Measurements from ENCODE around the gene TTC28. TPM values are rescaled to one million over a fixed set of nuclear protein-coding genes. Genes with fewer than 3 reads are reported as not detected.

The TTC28 gene
- total RNA-seq, 4 donors from 2014 or later = 35.6 to 42.6 (median 36.9) TPM

- no peaks in the 10 kb centered on the region for H3K27me3 ChIP-seq
- H3K27ac ChIP-seq (replicated peaks in 1 of 4) = no peak overlapping the region
- H3K4me3 ChIP-seq = no peak overlapping the region
- TF ChIP-seq CTCF (IDR thresholded peaks at IDR 0.05) (no peak), POLR2AphosphoS5 (IDR thresholded peaks at IDR 0.05) (no peak), EP300 (IDR thresholded peaks at IDR 0.05) (no peak), POLR2A (IDR thresholded peaks at IDR 0.05; ENCODE audit: low read depth) (no peak)
- intact Hi-C loops (cut with DNase I) = no loop called here
- H3K9me3 ChIP-seq = no peaks in the 10 kb centered on the region
- no peaks in the 10 kb centered on the region for H3K36me3 ChIP-seq
- DNase-seq (ENCODE audit: extremely low spot score) = no peak
- H3K4me1 ChIP-seq = peaks cover 4 to 22% (median 14%) of the 10 kb centered on the region in 4 donors
These were observed 448.2 kb downstream of the TTC28 start for GRCh38 chr22:28231441-28231840.

- intact Hi-C loops (cut with DNase I) = no loop called here
- peak overlapping the region in 1 of 4 donors; percentile 35 for H3K27ac ChIP-seq (replicated peaks in 1 of 4)
- H3K27me3 ChIP-seq = no peaks in the 10 kb centered on the region
- 71% methylated on average over 1 of the region's 1 CpG for WGBS
- peaks cover 4 to 22% (median 14%) of the 10 kb centered on the region in 4 donors for H3K4me1 ChIP-seq
- H3K36me3 ChIP-seq = no peaks in the 10 kb centered on the region
- TF ChIP-seq POLR2A (IDR thresholded peaks at IDR 0.05; ENCODE audit: low read depth) (no peak), EP300 (IDR thresholded peaks at IDR 0.05) (no peak), POLR2AphosphoS5 (IDR thresholded peaks at IDR 0.05) (no peak), CTCF (IDR thresholded peaks at IDR 0.05) (no peak)
- no peak overlapping the region for H3K4me3 ChIP-seq
- H3K9me3 ChIP-seq = no peaks in the 10 kb centered on the region
- DNase-seq (ENCODE audit: extremely low spot score) = no peak
These were observed 449.0 kb downstream of the TTC28 start for GRCh38 chr22:28230671-28231070.

GRCh38 chr22:28229566-28230485 lies 449.8 kb downstream of the TTC28 start:
- Histone ChIP-seq H3K9me3 (no peaks in the 10 kb centered on the region), H3K4me1 (peaks cover 4 to 22% (median 14%) of the 10 kb centered on the region in 4 donors), H3K4me3 (no peak overlapping the region), H3K27ac (replicated peaks in 1 of 4) (peak overlapping the region in 1 of 4 donors; percentile 35), H3K27me3 (no peaks in the 10 kb centered on the region), H3K36me3 (no peaks in the 10 kb centered on the region)
- DNase-seq (ENCODE audit: extremely low spot score) = no peak
- no peak for TF ChIP-seq POLR2A (IDR thresholded peaks at IDR 0.05; ENCODE audit: low read depth)
- TF ChIP-seq CTCF (IDR thresholded peaks at IDR 0.05) = no peak
- no peak for TF ChIP-seq POLR2AphosphoS5 (IDR thresholded peaks at IDR 0.05)
- TF ChIP-seq EP300 (IDR thresholded peaks at IDR 0.05) = no peak
- intact Hi-C loops (cut with DNase I) = no loop called here
- 73% methylated on average over 3 of the region's 3 CpGs for WGBS

GRCh38 chr22:28223826-28224225 lies 455.8 kb downstream of the TTC28 start:
- no peak for DNase-seq (ENCODE audit: extremely low spot score)
- H3K4me1 ChIP-seq = peaks cover 0 to 6% (median 2%) of the 10 kb centered on the region in 4 donors
- H3K36me3 ChIP-seq = no peaks in the 10 kb centered on the region
- H3K4me3 ChIP-seq = no peak overlapping the region
- no peaks in the 10 kb centered on the region for H3K9me3 ChIP-seq
- WGBS = 70% methylated on average over 7 of the region's 7 CpGs
- TF ChIP-seq CTCF (IDR thresholded peaks at IDR 0.05) = no peak
- no peak for TF ChIP-seq POLR2A (IDR thresholded peaks at IDR 0.05; ENCODE audit: low read depth)
- no peak for TF ChIP-seq POLR2AphosphoS5 (IDR thresholded peaks at IDR 0.05)
- no peak for TF ChIP-seq EP300 (IDR thresholded peaks at IDR 0.05)
- no peak overlapping the region for H3K27ac ChIP-seq (replicated peaks in 1 of 4)
- intact Hi-C loops (cut with DNase I) = no loop called here
- H3K27me3 ChIP-seq = no peaks in the 10 kb centered on the region

Measured in esophagus muscularis mucosa (tissue), 4 donors.